GM21381 (cell line): ENCODE data around the gene TMEM186.
"Not testable (repeated sequence)": the region's sequence is repeated elsewhere in the genome, so short reads cannot be mapped to it uniquely, and the experiment has no call there.

Experiments
- ATAC-seq: cut with Tn5 transposase; IDR thresholded peaks from one replicate; pipeline ENCODE4 v1.9.1; 2021; ENCODE audit warnings: mild to moderate bottlenecking, moderate library complexity; ENCODE audit not compliant: unreplicated experiment

TMEM186 gene, protein sequence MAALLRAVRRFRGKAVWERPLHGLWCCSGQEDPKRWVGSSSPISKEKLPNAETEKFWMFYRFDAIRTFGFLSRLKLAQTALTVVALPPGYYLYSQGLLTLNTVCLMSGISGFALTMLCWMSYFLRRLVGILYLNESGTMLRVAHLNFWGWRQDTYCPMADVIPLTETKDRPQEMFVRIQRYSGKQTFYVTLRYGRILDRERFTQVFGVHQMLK

DNA sequence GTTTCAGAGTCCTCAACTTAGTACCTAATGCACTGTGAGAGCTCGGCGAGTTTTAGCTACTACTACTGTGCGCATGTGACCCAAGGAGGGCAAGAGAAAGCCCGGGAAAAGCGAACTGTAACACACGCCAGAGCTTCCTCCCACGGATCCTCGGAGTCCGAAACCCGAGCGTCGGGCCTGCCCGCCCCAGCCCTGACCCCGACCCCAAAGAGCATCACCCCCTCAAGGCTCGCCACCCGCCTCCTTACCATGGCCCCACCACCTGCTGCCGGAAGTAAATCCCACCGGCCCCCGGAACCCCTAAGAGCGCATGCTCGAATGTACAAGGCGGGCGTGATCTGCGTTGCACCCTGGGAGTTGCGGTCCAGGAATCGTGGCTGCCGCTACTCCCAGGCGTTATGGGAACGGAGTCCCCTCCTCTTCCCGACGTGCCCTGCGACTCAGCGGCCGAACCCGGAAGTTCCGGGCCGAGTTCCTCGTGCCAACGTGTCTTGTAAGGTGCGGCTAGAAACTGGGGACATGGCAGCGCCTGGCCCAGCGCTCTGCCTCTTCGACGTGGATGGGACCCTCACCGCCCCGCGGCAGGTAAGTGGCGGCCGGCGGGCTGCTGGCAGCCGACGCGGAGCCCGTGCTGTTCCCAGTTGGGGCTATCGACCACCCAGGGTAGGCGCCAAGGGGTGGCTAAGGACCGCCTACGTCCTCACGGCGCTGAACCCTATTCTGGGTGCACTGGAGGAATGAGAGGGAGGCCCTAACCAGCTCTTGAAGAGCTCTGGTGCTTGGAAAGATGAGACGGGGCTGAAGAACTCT lies at the start of gene TMEM186, which contains the start of gene PMM2:
TSS of gene TMEM186 (minus strand) at position 276 of the 810 bp plus-strand sequence. CDS start at position 251, 25 bp downstream.
TSS of gene PMM2 (plus strand) at position 476 of the 810 bp plus-strand sequence. CDS start at position 520, 44 bp downstream.
- ATAC-seq: peak; percentile 95

DNA sequence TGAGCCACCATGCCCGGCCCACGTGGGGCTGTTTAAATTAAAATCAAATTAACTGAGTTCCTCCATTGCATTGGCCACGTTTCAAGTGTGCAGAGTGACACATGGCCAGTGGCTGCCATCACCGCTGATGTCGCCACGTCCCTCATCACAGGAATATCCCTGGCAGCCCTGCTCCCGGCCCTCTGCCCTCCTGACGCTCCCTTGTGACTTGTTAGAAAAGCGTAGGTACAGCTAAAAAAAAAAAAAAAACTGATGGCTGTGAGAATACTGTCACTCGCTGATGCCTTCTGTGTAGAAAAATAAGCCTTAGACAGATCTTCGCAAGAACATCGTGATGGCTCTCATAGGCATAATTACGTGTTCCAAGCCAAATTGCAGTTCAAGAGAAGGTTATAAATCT lies 49.7 kb upstream of the TMEM186 start:
- ATAC-seq: no peak

DNA sequence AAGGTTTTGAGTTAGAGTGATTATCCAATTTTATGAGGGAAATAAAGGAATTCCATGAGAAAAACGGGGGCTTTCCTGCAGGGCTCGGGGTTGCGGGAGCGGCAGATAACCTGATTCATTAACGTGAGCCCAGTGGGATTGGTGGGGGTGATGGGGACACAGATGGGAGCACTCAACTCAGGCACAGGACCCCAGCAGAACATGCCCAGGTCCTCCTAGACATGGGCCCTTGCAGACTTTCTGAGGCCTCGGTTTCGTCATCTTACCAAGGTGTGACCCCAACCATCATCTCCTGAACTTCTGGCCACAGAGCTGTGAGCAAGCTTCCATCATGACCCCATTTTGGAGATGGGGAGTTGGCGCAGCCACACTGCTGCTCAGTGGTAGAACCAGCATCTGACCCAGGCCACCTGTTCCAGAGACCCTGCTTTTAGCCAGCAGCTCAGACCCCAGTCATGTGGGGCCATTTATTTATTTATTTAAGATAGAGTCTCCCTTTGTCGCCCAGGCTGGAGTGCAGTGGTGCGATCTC lies 49.0 kb upstream of the TMEM186 start:
- no peak for ATAC-seq

DNA sequence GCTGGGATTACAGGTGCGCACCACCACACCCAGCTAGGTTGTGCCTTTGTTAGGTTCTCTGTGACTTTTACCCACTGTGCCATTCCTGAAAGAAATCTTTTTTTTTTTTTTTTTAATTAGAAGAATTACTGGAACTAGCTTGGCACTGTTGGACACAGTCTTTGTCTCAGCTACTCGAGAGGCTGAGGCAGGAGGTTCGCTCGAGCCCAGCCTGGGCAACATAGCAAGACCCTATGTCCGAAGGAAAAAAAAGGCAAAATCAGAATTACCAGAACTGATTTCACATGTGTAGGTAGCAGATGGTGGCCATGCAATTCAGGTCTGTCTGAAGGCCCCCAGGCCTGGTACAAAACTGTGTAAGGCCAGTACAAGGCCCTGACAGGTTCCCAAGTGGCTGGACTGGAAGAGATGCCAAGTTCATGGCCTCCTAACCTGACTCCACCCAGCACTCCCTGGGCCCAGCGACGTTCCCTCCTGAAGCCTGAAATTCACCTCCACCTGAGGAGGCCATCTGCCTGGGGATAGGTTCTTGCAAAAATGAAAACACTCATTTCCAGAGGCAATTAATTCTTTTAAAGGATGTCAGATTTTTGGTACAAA lies 48.4 kb upstream of the TMEM186 start:
- no peak for ATAC-seq

DNA sequence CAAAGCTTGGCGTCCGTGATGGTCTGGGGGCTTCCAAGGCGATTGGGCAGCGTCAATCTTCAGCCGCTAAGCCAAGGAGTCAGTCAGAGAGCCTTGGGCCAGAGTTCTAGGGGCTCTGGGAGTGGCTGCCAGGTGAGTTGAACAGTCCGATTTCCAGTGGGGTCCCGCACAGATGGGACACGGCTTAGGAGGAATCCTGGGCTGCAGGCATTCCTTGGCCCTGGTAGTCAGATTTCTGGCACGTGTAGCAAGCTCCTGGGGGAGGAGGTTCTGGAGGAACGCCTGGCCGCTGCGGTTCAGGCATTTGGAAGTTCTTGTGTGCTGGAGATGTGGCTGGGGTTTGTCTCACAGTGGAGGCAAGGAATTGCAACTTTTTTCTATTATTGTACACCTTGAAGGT lies 45.9 kb upstream of the TMEM186 start:
- ATAC-seq: not testable (repeated sequence)

DNA sequence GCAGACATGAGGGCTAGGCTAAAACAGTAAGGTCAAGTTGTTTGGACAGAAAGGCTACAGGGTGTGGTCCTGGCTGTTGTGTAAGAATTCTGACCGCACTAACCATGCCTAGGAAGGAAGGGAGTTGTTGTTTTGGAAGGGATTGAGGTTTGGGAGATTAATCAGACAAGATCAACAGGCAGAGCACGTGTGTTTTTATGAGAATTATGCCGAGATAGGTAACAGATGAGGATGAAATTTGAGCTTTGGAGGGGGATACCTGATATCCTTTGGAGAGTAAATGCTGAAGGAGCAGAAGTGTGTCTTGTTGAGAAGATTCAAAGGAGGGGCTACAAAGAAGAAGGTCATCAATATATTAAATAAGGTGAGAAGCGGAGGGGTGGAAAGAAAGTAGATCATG lies 44.6 kb upstream of the TMEM186 start:
- ATAC-seq: not testable (repeated sequence)

DNA sequence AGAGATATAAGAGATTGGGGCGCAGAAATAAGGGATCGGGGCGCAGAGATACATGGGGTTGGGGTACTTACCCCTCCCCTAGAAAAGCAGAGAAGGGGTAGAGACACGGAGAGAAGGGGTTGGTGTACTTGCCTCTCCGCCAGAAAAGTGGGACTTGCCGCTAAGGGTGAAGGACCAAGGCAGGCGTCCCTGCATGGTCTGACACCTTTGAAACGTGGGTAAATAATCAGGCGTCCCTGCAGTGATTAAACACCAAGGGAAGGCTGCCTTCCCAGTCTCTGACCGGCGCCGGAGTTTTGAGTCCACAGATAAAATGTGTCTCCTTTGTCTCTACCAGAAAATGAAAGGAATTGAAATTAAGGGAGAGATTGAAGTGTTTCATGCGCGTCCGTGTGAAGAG lies 40.2 kb upstream of the TMEM186 start:
- ATAC-seq: not testable (repeated sequence)

DNA sequence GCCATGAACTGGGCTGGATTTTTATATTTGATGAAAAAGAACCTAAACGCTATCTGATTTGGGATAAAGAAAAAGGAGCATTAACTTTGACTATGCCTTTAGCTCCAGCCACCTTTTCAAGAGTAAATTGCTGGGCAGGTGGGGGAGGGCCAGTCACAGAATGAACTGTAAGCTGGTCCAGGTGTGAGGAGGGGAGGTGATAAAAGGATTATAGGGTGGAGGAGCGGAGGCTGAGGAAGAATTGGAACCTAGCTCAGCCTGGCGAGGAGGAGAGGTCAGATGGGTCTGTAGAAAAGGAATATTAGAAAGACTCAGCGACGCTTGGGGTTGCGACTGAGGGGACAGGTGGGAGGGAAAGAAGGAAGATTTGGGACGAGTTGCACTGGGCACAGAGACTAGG lies 39.4 kb upstream of the TMEM186 start:
- ATAC-seq: not testable (repeated sequence)

DNA sequence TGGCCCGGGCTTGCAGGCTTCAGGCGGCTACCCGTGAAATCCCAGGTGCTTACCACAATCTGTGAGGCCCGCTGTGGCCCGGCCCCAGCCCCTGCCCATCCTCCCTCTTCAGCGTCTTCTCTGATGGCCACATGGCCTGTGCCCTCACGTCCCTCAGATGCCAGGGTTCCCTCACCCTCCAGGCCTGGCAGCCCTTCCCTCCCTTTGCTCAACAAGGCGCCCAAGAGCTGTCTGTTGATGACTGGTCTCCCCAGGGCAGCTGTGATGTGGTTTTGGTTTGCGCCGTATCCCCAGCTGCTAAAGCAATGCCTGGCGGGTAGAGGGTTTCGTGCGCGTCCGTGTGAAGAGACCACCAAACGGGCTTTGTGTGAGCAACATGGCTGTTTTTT lies 35.3 kb upstream of the TMEM186 start:
- ATAC-seq: no peak

DNA sequence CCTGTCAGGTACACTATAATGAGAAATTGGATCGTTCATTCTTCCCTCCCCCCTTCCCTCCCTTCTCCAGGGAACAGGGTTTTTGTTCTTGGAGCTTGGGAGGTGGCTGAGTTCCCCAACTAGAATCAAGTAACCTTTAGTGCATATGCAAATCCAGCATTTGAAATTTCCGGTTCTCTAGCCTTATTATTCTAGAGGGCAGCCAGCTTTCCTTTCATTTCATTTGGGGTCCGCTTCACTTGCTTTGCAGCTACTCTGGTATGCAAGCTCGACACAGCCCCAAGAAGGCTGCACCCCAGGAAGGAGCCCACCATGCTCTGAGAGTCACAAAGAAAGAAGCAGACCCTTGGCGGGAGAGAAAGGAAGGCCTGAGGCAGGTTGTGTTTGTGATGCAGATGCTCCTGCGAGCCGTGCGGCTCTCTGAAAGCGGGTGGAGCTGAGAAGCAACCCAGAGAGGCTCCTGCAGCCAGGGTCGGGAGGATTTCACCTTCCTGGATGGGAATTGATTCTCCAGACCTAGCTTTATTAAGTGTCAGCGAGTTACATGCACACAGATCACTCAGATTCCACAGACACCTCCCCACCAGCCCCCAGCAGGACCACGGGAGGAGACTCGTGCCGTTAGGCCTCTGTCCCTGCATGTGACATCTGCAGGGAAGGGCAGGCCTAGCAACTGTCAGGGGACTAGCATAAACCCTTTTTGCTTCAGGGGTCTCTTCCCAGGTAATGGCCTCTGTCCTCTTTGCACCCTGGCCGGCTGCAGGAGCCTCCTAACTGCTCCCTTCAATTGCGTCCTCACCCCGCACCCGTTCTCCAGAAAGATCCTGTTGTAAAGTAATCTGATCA lies 34.7 kb upstream of the TMEM186 start:
- no peak for ATAC-seq

DNA sequence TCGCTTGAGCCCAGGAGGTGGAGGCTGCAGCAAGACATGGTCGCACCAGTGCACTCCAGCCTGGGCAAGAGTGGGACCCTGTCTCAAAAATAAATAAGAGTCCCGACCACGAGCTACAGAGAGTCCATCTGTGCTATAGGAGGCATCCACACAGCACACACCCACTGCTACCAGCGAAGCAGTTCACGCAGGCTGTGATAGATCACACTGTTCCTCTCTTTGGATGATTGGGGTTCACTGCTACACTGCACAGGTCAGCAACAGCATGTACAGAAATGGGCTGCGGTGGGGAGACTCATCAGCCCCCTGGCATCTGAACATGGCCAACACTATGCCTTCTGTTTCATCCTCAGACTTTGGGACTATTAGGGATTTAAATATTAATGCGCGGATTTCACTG lies 34.0 kb upstream of the TMEM186 start:
- no peak for ATAC-seq

DNA sequence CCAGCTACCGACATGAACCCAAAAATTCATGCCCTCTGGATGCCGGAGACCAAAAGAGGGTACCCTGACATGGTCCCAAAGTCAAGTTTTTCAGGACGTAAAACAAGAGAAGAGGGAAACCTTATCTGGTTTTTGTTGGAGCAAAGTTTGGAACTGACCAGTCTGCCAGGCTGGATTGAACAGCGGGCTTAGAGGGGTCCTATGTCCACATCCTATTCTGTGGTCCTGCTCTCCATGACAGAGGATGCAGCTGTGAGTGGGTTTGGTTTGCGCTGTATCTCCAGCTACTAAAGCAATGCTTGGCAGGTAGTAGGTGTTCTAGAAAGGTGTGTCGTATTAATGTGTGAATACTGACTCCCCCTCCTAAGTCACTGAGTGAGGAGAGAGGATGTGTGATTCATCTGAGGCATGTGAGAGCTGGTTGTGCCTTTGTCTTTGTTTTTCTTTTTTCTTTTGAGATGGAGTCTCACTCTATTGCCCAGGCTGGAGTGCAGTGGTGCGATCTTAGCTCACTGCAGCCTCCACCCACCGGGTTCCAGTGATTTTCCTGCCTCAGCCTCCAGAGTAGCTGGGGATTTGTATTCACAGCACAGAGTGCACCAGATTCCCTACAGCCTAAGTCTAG lies 31.2 kb upstream of the TMEM186 start:
- ATAC-seq: no peak

DNA sequence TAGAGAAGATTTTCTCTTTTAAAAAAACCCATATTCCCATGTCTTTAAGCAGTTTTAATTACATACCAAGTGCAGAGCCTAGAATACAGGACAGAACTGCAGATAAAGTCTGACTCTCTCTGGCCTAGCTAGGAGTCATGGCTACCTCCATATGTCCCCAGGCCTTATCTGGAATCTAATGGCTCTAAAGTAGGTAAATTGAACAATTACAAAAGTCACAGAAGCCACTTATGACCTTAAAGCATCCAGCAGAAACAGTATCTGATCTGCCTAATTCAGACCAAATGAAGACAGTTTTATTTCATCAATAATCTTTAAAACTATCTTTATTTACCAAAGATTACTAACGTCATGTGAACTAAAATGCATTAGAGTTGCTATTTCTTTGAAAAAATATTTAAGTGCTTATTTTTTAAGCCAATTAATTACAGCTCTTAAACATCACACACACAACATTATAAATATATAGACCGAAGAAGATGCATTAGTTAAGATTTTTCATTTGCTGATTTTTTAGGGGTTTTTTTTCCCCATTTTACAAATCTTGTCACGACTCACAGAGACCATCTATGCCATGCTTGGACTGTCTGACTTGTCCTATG lies 28.9 kb upstream of the TMEM186 start:
- no peak for ATAC-seq

DNA sequence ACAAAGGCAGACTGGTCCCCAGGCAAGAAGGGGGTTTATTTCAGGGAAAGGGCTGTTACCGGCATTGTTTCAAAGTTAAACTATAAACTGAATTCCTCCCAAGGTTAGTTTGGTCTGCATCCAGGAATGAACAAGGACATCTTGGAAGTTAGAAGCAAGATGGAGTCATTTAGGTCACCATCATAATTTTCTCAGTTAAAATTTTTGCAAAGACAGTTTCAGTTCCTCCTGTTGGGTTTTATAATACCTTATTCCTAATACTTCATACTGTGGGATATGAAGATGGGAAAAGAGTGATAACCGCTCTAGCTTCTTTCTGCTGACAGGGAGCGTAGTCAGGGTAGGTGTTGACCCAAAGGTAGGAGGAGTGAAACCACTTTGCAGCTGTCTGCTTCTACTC lies 25.0 kb upstream of the TMEM186 start:
- no peak for ATAC-seq

DNA sequence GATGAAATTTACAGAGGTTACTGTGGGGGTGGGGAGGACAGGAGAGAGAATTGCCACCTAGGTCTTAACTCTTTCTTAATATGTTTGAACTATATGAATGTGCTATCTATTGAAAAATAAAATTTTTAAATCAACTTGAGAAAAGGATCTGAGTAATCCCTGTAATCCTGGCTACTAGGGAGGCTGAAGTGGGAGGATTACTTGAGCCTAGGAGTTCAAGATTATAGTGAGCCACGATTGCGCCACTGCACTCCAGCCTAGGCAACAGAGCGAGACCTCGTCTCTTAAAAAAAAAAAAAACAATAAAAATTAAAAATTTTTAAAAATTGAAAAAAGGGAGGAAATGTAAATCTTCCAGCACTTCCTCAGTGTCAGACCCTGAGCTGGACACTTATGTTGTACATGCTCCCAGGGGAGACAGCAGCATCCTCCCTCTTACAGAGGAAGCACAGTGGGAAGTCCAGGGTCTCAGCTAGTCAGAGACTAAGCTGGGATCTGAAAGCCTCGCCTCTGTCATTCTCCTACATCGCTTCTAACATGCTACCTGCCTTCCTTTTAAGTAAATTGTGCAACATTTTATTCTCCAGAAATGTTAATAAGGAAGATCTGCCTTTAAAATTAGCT lies 22.1 kb upstream of the TMEM186 start:
- no peak for ATAC-seq

DNA sequence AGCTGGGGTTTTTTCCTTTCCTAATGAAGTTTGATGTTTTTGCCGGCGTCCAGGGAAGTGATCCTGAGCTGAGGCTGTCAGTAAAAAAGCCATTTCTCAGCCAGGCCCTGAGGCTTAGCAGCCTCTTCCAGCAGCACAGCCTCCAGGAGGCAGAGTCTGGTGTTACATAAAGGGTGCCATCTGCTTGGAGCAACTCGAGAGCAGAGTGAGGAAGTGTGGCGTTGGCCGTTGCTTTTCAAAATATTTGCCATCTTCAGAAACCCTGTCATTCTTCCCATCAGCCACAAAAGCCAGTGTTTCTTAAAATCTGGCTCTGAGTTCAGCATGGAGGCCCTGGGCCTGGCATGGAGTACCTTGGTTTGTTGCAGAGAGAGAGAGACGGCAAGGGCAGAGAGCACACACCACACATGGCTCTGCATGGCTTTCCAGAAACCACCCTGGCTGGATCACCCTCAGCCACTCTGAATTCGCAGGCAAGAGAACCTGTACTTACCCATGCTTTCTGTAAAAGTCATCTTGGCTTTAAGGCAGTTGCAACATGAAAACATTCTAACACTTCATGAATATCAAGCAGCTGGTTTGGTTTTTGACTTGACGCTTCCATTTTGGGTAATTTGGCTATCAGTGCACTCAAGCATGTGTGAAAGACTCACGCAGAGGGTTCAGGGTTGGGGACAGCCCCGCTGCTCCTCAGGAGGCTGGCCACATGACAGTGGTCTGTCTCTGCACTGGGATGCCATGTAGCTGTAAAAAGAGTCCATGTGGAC lies 21.2 kb upstream of the TMEM186 start:
- peak; percentile 81 for ATAC-seq

DNA sequence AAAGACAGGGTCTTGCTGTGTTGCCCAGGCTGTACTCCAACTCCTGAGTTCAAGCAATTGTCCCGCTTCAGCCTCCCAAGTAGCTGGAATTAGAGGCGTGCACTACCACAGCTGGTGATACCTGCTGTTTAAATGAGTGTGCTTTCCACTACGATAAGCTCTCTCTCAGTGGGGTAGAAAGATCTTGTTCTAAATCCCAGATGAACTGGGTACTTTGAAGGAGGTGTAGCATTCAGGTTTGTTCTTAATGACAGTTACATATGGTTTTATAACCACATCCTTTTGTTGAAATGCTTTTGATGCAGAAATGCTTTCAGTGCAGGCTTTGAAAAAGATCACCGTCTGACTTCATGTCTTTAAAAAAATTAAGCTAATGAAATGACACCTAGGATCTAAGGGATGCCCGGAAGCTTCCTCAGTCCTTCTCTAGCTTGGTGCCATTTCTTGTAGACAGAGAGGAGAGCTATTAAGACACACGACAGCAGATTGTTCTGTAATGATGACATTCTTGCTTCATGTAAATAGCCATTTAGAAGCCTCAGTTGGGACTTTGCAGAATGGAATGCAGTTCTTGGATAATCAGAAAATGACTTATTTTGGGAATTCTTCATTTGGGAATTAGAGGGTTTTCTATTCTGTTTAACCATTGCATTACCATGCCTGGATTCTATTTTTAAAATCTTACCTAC lies 19.7 kb upstream of the TMEM186 start:
- no peak for ATAC-seq
